Astrocyte of the hippocampus (primary cell): ENCODE data around the gene RIPOR1.

Experiments
- DNase-seq: peaks from one replicate; pipeline ENCODE4 v3.0.0; 2011; ENCODE audit warnings: low read depth, low spot score

RIPOR1 gene

GRCh38 chr16:67552476-67552875, 23.8 kb downstream of the RIPOR1 start:
- DNase-seq: no peak

GRCh38 chr16:67555795-67556212, 27.2 kb downstream of the RIPOR1 start:
- no peak for DNase-seq

GRCh38 chr16:67558859-67559258, 30.2 kb downstream of the RIPOR1 start:
- DNase-seq: no peak

GRCh38 chr16:67560827-67561342, 32.3 kb downstream of the RIPOR1 start:
- no peak for DNase-seq

- no peak for DNase-seq
Measured at GRCh38 chr16:67561501-67561823, 32.8 kb downstream of the RIPOR1 start.

GRCh38 chr16:67561824-67562525, 33.3 kb downstream of the RIPOR1 start:
- DNase-seq: peak; percentile 99

GRCh38 chr16:67562526-67562917, 33.9 kb downstream of the RIPOR1 start, which contains the start of gene CTCF:
CTCF (plus strand) TSS chr16:67562526; CDS start chr16:67610833, 48,307 bp downstream.
- DNase-seq: peak; percentile 96

GRCh38 chr16:67562918-67563707, 34.5 kb downstream of the RIPOR1 start:
- DNase-seq: peak; percentile 86

GRCh38 chr16:67563708-67564468, 35.3 kb downstream of the RIPOR1 start:
- peak; percentile 58 for DNase-seq

GRCh38 chr16:67565470-67566100, 37.0 kb downstream of the RIPOR1 start:
- DNase-seq: no peak

GRCh38 chr16:67571464-67571863, 42.8 kb downstream of the RIPOR1 start:
- DNase-seq: peak; percentile 48

- peak; percentile 45 for DNase-seq
Measured at GRCh38 chr16:67571981-67572431, 43.4 kb downstream of the RIPOR1 start.

GRCh38 chr16:67579686-67580085, 51.1 kb downstream of the RIPOR1 start:
- no peak for DNase-seq

GRCh38 chr16:67580202-67580601, 51.6 kb downstream of the RIPOR1 start:
- DNase-seq: no peak

- DNase-seq: peak; percentile 9
Measured at GRCh38 chr16:67593288-67593687, 64.7 kb downstream of the RIPOR1 start.

GRCh38 chr16:67593701-67594100, 65.1 kb downstream of the RIPOR1 start:
- DNase-seq: no peak

- no peak for DNase-seq
Measured at GRCh38 chr16:67594256-67594915, 65.8 kb downstream of the RIPOR1 start.

GRCh38 chr16:67594956-67595355, 66.3 kb downstream of the RIPOR1 start:
- DNase-seq: peak; percentile 88
